Upper lobe of right lung (tissue), 1 donor: ENCODE data around the gene SLC17A4. TPM values are rescaled to one million over a fixed set of nuclear protein-coding genes. Genes with fewer than 3 reads are reported as not detected.

Experiments used
- ATAC-seq: fragments of 200-7000 bp; cut with Tn5 transposase; one replicate; pipeline ENCODE4 v1.9.1; 2020; ENCODE audit warnings: mild to moderate bottlenecking, moderate library complexity
- DNase-seq: peaks from one replicate; pipeline ENCODE4 v3.0.0-alpha.2; 2020
- H3K27ac ChIP-seq: fragments of 200-600 bp; one replicate; pipeline ENCODE4 v1.8.0; 2022
- H3K27me3 ChIP-seq: fragments of 200-600 bp; one replicate; pipeline ENCODE4 v1.8.0; 2022; ENCODE audit warnings: mild to moderate bottlenecking
- H3K36me3 ChIP-seq: fragments of 200-600 bp; one replicate; pipeline ENCODE4 v1.8.0; 2022
- H3K4me1 ChIP-seq: fragments of 200-600 bp; one replicate; pipeline ENCODE4 v1.8.0; 2022
- H3K4me3 ChIP-seq: fragments of 200-600 bp; one replicate; pipeline ENCODE4 v1.8.0; 2022; ENCODE audit warnings: mild to moderate bottlenecking
- H3K9me3 ChIP-seq: fragments of 200-600 bp; one replicate; pipeline ENCODE4 v1.8.0; 2022
- CTCF ChIP-seq: fragments of 200-600 bp; IDR thresholded peaks from one replicate; pipeline ENCODE4 v1.8.0; 2022; ENCODE audit warnings: antibody characterized with exemption
- intact Hi-C: fragments of 100-400 bp; cut with DNase I; formaldehyde crosslinking; loops from one replicate; pipeline ENCODE4 v1.11.0; 2022
- total RNA-seq: library from RNA; stranded (reverse); fragmentation: NEBNext Ultra II Directional; extraction: Animal tissue kit (Norgen Biotek cat#: 25700); gene quantifications from one replicate; pipeline ENCODE4 v1.2.1, GENCODE V29; 2021
- donor health status: DM: no; HTN: yes; CAD: no; lungs with severe emphysema.

The SLC17A4 gene
- total RNA-seq, 1 donor from 2014 or later: not detected

GRCh38 chr6:25829375-25829774 lies 74.8 kb downstream of the SLC17A4 start:
- Histone ChIP-seq H3K27me3 (no peaks in the 10 kb centered on the region), H3K27ac (no peak overlapping the region), H3K4me1 (no peaks in the 10 kb centered on the region), H3K4me3 (no peak overlapping the region), H3K36me3 (no peaks in the 10 kb centered on the region), H3K9me3 (no peaks in the 10 kb centered on the region)
- intact Hi-C loops: no loop called here
- DNase-seq (no peak), ATAC-seq (no peak)
- TF ChIP-seq CTCF: no peak

GRCh38 chr6:25830458-25830857 lies 75.9 kb downstream of the SLC17A4 start:
- ATAC-seq: no peak
- DNase-seq: no peak
- no peak overlapping the region for H3K4me3 ChIP-seq
- no peaks in the 10 kb centered on the region for H3K27me3 ChIP-seq
- H3K27ac ChIP-seq: no peak overlapping the region
- H3K9me3 ChIP-seq: no peaks in the 10 kb centered on the region
- intact Hi-C loops: no loop called here
- H3K36me3 ChIP-seq: no peaks in the 10 kb centered on the region
- TF ChIP-seq CTCF: no peak
- no peaks in the 10 kb centered on the region for H3K4me1 ChIP-seq

Other genes with a start within 250 kb of the SLC17A4 start
- gene SCGN, start 102.5 kb upstream of the SLC17A4 start, total RNA-seq: not detected
- not detected for gene SLC17A1, start 77.3 kb downstream of the SLC17A4 start, total RNA-seq
- not detected for gene SLC17A3, start 119.5 kb downstream of the SLC17A4 start, total RNA-seq
- gene SLC17A2, start 175.9 kb downstream of the SLC17A4 start, total RNA-seq: not detected
- gene TRIM38, start 208.1 kb downstream of the SLC17A4 start, total RNA-seq: 18.0 TPM